HUES48 (cell line): Measurements from ENCODE around the gene HES7.

Experiments used
- H3K27ac ChIP-seq: one replicate; pipeline ENCODE4 v1.7.0; 2013; ENCODE audit warnings: low read depth, low read length, inconsistent platforms
- H3K27me3 ChIP-seq: 2 replicates; pipeline ENCODE4 v1.6.1; 2013; ENCODE audit warnings: mild to moderate bottlenecking, low read length; ENCODE audit not compliant: control insufficient read depth, insufficient read depth
- H3K36me3 ChIP-seq: 2 replicates; pipeline ENCODE4 v1.6.1; 2013; ENCODE audit warnings: low read length; ENCODE audit not compliant: control insufficient read depth, insufficient read depth
- H3K4me1 ChIP-seq: 2 replicates; pipeline ENCODE4 v1.6.1; 2013; ENCODE audit warnings: mild to moderate bottlenecking, low read length; ENCODE audit not compliant: control insufficient read depth, insufficient read depth
- H3K4me3 ChIP-seq: 2 replicates; pipeline ENCODE4 v1.5.1; 2013; ENCODE audit warnings: mild to moderate bottlenecking, low read depth, low read length
- H3K9ac ChIP-seq: 2 replicates; pipeline ENCODE4 v1.6.1; 2013; ENCODE audit warnings: mild to moderate bottlenecking, low read depth, low read length, moderate library complexity
- H3K9me3 ChIP-seq: 2 replicates; pipeline ENCODE4 v1.6.1; 2013; ENCODE audit warnings: low read length; ENCODE audit not compliant: control insufficient read depth, insufficient read depth

HES7 gene

GRCh38 chr17:8141741-8142140 lies 17.8 kb upstream of the HES7 start:
- Histone ChIP-seq H3K27me3 (peaks cover 8% of the 10 kb centered on the region), H3K36me3 (peaks cover 51% of the 10 kb centered on the region), H3K9ac (no peak overlapping the region), H3K4me3 (no peak overlapping the region), H3K27ac (no peak overlapping the region), H3K4me1 (no peaks in the 10 kb centered on the region), H3K9me3 (no peaks in the 10 kb centered on the region)

GRCh38 chr17:8141045-8141444 lies 17.1 kb upstream of the HES7 start:
- peaks cover 44% of the 10 kb centered on the region for H3K36me3 ChIP-seq
- no peak overlapping the region for H3K9ac ChIP-seq
- peaks cover 8% of the 10 kb centered on the region for H3K27me3 ChIP-seq
- H3K27ac ChIP-seq: no peak overlapping the region
- H3K9me3 ChIP-seq: no peaks in the 10 kb centered on the region
- H3K4me3 ChIP-seq: no peak overlapping the region
- H3K4me1 ChIP-seq: no peaks in the 10 kb centered on the region

- Histone ChIP-seq H3K27me3 (peaks cover 8% of the 10 kb centered on the region), H3K4me3 (no peak overlapping the region), H3K9me3 (no peaks in the 10 kb centered on the region), H3K36me3 (peaks cover 37% of the 10 kb centered on the region), H3K9ac (no peak overlapping the region), H3K27ac (no peak overlapping the region), H3K4me1 (no peaks in the 10 kb centered on the region)
Measured at GRCh38 chr17:8140065-8141029, 16.4 kb upstream of the HES7 start.

- peak overlapping the region; percentile 33 for H3K9ac ChIP-seq
Measured at GRCh38 chr17:8138672-8139371, 14.9 kb upstream of the HES7 start.

GRCh38 chr17:8138374-8138671 lies 14.4 kb upstream of the HES7 start:
- peak overlapping the region; percentile 76 for H3K27ac ChIP-seq
- H3K4me3 ChIP-seq: peak overlapping the region; percentile 75
- H3K9me3 ChIP-seq: no peaks in the 10 kb centered on the region
- peaks cover 24% of the 10 kb centered on the region for H3K36me3 ChIP-seq
- no peaks in the 10 kb centered on the region for H3K4me1 ChIP-seq
- peaks cover 8% of the 10 kb centered on the region for H3K27me3 ChIP-seq
- H3K9ac ChIP-seq: no peak overlapping the region; the same call in 1 of the 2 replicates

More at GRCh38 chr17:8138672-8139371, 14.9 kb upstream of the HES7 start:
- Histone ChIP-seq H3K27ac (peak overlapping the region; percentile 76), H3K4me3 (peak overlapping the region; percentile 75), H3K9me3 (no peaks in the 10 kb centered on the region), H3K4me1 (no peaks in the 10 kb centered on the region), H3K27me3 (peaks cover 8% of the 10 kb centered on the region), H3K36me3 (peaks cover 25% of the 10 kb centered on the region)

- Histone ChIP-seq H3K27ac (no peak overlapping the region), H3K36me3 (peaks cover 22% of the 10 kb centered on the region), H3K4me1 (no peaks in the 10 kb centered on the region), H3K4me3 (peak overlapping the region; percentile 75), H3K9me3 (no peaks in the 10 kb centered on the region), H3K27me3 (peaks cover 8% of the 10 kb centered on the region), H3K9ac (no peak overlapping the region; the same call in 1 of the 2 replicates)
Measured at GRCh38 chr17:8137645-8138373, 13.9 kb upstream of the HES7 start.

GRCh38 chr17:8133941-8134340 lies 10.0 kb upstream of the HES7 start:
- Histone ChIP-seq H3K9me3 (no peaks in the 10 kb centered on the region), H3K4me1 (no peaks in the 10 kb centered on the region), H3K36me3 (no peaks in the 10 kb centered on the region), H3K27me3 (peaks cover 8% of the 10 kb centered on the region), H3K4me3 (peak overlapping the region; percentile 22; the same call in 1 of the 2 replicates), H3K9ac (no peak overlapping the region), H3K27ac (no peak overlapping the region)

GRCh38 chr17:8133399-8133798 lies 9.5 kb upstream of the HES7 start:
- Histone ChIP-seq H3K4me1 (no peaks in the 10 kb centered on the region), H3K9me3 (no peaks in the 10 kb centered on the region), H3K36me3 (no peaks in the 10 kb centered on the region), H3K27ac (no peak overlapping the region), H3K9ac (no peak overlapping the region), H3K4me3 (peak overlapping the region; percentile 22; the same call in 1 of the 2 replicates), H3K27me3 (peaks cover 12% of the 10 kb centered on the region)

- Histone ChIP-seq H3K9me3 (no peaks in the 10 kb centered on the region), H3K9ac (no peak overlapping the region), H3K36me3 (no peaks in the 10 kb centered on the region), H3K27ac (no peak overlapping the region), H3K4me3 (no peak overlapping the region), H3K4me1 (peaks cover 4% of the 10 kb centered on the region; the same call in 1 of the 2 replicates), H3K27me3 (peaks cover 20% of the 10 kb centered on the region)
Measured at GRCh38 chr17:8131844-8132441, 8.0 kb upstream of the HES7 start.

GRCh38 chr17:8128125-8128784 lies 4.3 kb upstream of the HES7 start:
- H3K27ac ChIP-seq: no peak overlapping the region
- no peaks in the 10 kb centered on the region for H3K9me3 ChIP-seq
- no peaks in the 10 kb centered on the region for H3K36me3 ChIP-seq
- peaks cover 19% of the 10 kb centered on the region for H3K4me1 ChIP-seq
- H3K9ac ChIP-seq: no peak overlapping the region
- peaks cover 49% of the 10 kb centered on the region for H3K27me3 ChIP-seq
- no peak overlapping the region for H3K4me3 ChIP-seq
